HG03103 (cell line): ENCODE measurements around the gene MCTP1.
"Not testable (repeated sequence)": the region's sequence is repeated elsewhere in the genome, so short reads cannot be mapped to it uniquely, and the experiment has no call there.

Source experiments
- ATAC-seq: cut with Tn5 transposase; IDR thresholded peaks from one replicate; pipeline ENCODE4 v1.9.1; 2021; ENCODE audit warnings: low read depth; ENCODE audit not compliant: unreplicated experiment

MCTP1 gene

DNA sequence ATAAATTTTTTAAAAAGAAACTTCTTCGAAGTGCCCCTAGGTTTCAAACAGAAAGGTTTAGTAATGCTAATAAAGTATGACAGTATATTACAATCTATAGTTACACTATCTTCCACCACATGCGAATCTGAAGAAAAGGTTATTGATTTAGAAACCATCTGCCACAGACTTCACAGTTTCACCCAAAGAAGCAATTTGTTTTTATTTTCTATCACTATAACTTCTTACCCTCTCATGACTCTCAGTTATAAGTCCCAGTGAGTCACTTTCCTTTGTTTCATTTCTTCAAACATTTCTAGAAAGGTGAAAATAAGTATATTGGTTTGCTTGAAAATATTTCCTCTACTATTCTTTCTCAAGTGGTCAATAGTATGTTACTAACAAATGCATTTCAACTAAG, 93.6 kb downstream of the MCTP1 start:
- ATAC-seq: peak; percentile 72

DNA sequence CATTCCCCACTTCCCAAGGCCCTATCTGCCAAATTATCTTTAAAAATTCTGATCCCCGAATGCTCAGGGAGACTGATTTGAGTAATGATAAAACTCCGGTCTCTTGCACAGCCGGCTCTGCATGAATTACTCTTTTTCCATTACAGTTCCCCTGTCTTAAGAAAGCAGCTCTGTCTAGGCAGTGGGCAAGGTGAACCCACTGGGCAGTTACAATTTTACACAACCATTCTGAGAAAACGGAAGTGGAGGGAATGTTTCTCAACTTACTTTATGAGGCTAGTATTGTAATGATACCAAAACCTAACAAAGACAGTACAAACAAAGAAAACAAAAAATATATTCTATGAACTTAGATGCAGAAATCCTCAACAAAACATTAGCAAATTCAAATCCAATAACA, 100.0 kb downstream of the MCTP1 start:
- ATAC-seq: no peak

GRCh38 chr5:95181644-95182043, 103.2 kb downstream of the MCTP1 start:
- no peak for ATAC-seq

DNA sequence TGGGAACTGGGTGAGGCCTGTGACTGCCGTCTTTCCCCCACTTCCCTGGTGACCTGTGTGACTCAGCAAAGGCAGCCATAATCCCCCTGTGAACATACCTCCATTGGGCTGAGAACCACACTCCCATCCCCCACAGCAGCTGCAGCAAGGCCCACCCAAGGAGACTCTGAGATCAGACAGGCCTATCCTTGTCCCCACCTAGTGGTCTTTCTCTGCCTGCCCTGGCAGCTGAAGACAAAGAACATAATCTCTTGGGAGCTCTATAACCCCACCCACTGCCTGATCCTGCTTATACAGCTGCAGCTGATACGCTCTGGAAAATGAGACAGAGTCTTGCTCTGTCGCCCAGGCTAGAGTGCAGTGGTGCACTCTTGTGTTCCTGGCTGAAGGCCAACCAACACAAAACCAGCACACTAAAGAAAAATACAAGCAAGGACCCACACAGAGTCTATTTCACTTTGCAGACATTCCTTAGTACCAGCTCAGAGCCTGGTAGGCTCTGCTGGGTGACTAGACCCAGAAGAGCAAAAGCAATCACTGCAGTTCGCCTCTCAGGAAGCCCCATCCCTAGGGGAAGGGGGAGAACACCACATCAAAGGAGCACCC, 106.7 kb downstream of the MCTP1 start:
- no peak for ATAC-seq

DNA sequence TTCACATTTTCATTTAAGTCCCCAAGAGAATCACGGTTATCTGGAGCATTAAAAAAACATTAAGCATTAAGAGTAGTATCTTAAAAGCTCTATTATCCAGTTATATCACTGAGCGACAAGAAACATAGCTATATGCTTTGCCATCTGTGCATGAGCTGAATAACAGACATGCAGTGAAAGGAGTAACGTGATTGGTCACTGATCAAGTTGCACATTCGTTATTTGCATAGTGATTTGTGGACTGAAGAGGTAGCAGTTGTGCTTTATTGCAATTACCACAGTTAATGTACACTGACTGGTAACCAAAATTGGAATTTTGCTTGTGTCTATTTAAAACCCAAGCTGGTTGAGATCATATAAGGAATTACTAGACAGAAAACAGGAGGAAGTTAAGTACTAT, 107.4 kb downstream of the MCTP1 start:
- no peak for ATAC-seq

DNA sequence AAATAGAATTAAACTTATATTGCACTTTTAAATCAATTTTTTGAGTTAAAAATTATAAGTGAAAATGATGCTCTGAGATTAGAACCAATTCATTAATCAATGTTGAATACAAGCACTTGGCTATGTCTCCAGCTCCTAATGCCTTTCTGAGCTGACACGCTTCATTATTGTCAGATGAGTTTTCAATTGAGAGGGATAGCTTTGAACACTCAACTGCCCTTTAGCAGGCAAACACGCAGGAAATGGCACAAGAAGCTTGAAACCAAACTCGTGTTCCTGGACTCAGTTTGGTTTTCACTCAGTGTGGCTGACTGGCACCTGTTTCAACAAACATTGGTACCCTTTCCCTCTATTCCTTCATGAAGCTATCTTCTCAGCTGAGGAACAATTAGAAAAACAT, 109.8 kb downstream of the MCTP1 start:
- no peak for ATAC-seq

- no peak for ATAC-seq
Observed at GRCh38 chr5:95172659-95173058, 112.2 kb downstream of the MCTP1 start.

DNA sequence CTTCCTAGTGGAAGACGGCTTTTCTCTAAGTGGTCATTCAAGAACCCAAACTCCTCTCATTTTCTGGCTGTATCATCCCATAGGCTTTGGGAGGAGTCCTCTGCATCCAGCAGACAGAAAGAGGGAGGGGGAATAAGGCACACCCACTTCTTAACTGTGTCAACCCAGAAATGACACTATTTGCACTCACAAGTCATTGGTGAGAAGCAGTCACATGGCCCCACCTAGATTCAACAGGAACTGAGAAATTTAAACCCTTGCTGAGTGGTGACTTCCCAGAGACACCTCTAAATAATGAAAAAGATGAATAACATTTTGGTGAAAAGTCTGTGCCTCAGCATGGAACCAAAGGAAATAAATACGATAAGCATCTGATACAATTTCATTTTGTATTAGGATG, 120.0 kb downstream of the MCTP1 start:
- ATAC-seq: no peak

GRCh38 chr5:95163079-95163478, 121.8 kb downstream of the MCTP1 start:
- no peak for ATAC-seq

- ATAC-seq: no peak
Observed at GRCh38 chr5:95162231-95162992, 122.5 kb downstream of the MCTP1 start.

DNA sequence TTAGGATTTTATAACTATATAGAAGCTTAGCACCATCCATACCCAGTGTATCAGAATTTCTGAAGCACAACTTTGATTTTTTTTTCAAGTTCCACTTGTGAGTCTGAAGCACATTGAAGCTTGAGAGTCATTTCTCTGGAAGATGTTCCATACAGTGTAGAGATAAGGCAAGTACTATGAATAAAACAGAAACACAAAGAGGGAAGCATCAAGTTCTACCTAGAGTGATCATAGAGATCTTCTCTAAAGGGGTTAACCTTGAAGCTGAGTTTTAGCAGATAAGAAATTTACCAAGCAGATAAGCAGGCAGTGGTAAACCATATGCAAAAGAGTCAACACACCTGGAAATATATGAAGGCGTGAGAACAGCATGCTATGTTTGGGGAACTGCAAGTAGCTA, 125.3 kb downstream of the MCTP1 start:
- no peak for ATAC-seq

DNA sequence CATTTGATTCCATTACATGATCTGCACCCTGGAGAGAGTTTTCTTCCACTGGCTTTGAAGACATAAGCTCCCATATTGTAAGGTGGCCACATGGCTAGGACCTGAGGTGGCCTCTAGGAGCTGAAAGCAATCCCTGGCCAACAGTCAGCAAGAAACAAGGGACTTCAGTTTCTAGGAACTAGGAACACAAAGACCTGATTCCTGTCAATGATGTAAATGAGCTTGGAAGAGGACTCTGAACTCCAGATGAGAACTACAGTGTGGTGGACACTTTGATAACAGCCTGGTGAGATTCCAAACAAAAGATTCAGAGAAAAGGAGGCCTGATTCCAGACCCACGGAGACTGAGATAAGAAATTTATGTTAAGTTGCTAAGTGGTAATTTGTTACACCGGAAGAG, 129.0 kb downstream of the MCTP1 start:
- ATAC-seq: no peak

DNA sequence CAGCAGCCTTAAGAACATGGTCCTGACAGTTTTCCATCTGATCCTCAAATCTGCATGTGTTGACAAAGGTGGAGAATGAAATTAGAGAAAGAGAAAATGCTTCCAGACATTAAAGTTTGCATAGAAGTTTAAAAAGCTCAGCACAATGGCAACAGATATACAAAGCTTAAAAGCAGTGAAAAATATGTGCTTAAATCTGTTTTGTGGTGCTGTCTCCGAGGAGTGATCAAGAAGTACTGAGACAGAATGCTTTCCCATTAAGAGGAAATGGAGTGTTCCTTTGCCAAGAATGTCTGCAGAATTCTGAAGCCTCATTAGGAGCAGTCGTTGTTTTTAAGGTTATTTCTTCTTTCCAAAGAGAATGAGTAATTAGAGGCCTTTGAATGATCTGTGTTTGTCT, 131.4 kb downstream of the MCTP1 start:
- ATAC-seq: no peak

GRCh38 chr5:95152535-95152934, 132.4 kb downstream of the MCTP1 start:
- no peak for ATAC-seq

GRCh38 chr5:95152131-95152530, 132.8 kb downstream of the MCTP1 start:
- no peak for ATAC-seq

- no peak for ATAC-seq
Observed at GRCh38 chr5:95151694-95152093, 133.2 kb downstream of the MCTP1 start.

DNA sequence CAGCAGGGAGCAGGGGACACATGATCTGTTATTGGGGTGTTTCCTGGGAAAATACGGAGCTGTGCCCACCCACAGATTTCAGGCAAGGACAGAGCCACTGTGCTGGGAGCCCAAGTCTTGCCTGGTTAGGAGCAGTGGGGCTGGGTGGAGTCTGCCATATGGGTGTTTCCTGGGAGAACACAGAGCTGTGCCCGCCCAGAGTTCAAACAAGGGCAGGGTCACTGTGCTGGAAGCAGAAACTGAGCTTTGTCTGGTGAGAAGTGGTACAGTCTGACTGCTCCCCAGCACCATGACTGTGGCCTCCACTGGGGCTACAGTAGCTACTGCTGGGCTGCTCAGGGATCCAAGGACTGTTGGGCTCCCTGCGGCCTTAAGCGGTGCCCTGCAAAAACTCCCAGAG, 135.5 kb downstream of the MCTP1 start:
- no peak for ATAC-seq

GRCh38 chr5:95148453-95148852, 136.4 kb downstream of the MCTP1 start:
- ATAC-seq: no peak

- not testable (repeated sequence) for ATAC-seq
Observed at GRCh38 chr5:95143858-95144257, 141.0 kb downstream of the MCTP1 start.

GRCh38 chr5:95142145-95142544, 142.7 kb downstream of the MCTP1 start:
- no peak for ATAC-seq

DNA sequence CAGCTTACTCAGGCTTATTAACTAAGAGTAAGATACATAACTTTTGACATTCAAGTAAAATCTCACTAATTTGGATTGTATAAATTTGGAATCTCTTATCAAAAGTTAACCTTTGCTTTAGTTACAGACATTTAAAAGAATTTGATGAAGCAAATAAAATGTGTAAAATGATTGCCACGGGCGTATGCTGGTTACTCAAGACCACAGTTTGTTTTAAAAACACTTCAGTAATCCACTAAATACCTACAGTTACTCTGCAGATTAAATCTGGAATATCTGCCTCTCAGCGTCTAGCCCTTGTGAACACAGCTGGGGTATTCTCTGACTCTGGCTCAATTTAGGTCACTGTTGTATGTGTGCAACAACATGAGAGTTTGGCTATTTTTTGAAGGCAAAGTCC, 143.8 kb downstream of the MCTP1 start:
- ATAC-seq: no peak

DNA sequence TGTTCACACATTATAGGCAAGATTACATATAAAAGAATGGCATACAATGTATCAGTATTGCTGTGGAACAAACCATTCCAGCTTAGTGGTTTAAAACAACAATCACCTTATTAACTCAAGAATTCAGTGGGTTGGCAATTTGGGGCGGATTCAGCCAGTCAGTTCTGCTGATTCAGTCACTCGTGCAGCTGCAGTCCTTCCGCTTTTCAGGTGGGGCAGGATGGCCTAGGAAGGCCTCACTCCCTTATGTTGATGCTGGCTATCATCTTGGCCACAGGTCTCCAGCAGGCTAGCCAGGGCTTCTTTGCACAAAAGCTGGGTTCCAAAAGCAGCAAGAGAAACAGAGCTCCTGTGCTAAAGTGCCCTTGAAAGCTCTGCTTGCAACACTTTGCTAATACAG, 150.6 kb downstream of the MCTP1 start:
- ATAC-seq: no peak
